ENCODE measurements around the gene GRIN3B. TPM values are rescaled to one million over a fixed set of nuclear protein-coding genes. Genes with fewer than 3 reads are reported as not detected.

GRIN3B gene
- polyA plus RNA-seq, 1 of the 3 experiments (the other 2 are of a cell fraction): 1.5 TPM

DNA sequence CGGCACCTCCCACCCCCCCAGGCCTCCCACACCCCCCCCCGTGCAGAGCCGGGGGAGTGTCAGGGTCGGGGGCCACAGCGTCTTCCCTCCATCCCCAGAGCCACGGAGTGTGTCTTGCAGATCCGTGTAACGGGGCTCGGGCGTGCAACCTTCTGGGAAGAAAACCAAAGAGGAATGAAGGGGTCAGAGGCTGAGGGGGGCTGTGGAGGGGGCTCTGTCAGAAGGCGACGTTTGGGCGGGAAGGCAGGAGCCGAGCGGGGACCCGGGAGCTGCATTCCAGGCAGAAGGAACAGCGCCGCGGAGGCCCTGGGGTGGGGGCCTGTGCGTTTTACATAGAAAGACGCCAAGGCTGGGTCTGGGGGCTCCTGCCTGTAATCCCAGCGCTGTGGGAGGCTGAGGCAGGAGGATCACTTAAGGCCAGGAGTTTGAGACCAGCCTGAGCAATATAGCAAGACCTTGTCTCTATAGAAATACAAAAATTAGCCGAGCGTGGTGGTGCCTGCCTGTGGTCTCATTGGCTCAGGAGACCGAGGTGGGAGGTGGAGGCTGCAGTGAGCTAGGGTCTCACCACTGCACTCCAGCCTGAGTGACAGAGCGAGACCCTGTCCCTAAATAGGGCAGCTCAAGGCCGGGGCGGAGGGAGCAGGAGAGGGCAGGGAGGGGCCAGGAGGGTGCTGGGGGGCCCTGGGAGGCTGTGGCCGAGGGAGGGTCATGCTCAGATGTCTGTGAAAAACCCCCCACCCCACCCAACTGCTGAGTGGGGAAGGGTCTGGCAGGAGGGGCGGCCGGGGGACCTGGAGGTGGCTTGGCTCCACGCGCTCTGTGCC, 46.6 kb upstream of the GRIN3B start (continued):
- TF ChIP-seq YY1 (IDR thresholded peaks at IDR 0.05; ENCODE audit: low read depth) (no peak), IRF3 (IDR thresholded peaks at IDR 0.05; ENCODE audit: low read depth, low read length) (no peak), NRF1 (IDR thresholded peaks at IDR 0.05; ENCODE audit: low read depth, low read length) (no peak), ELF1 (IDR thresholded peaks at IDR 0.05) (no peak), RXRA (IDR thresholded peaks at IDR 0.05; ENCODE audit: borderline replicate concordance, low read depth) (no peak), RAD21 (IDR thresholded peaks at IDR 0.05; ENCODE audit: low read length) (no peak)

DNA sequence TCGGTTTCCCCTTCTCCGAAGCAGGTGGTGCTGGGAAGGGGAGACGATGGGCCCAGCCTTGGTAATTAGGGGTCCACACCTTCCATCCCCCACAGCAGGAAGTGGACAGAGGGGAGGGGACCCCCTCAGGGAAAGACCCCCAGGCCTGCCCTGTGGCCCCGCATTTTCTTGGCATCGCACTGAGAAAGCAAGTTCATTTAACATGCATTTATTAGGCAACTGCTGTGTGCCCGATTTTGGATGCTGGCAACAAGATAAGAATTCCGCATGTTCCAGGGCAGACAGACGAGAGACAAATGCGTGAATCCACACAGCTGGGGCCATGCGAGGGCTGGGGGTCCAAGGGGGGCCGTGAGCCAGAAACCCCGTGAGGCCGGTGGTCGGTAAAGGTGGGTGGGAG, 45.9 kb upstream of the GRIN3B start:
- Histone ChIP-seq H3K4me1 (ENCODE audit: control insufficient read depth in 1 of 2, insufficient read depth in 2 of 2, low read depth in 1 of 2, low read length in 1 of 2) (peaks cover 5 to 21% of the 10 kb centered on the region in 2 experiments; a peak in 2 of 4 replicates), H3K27ac (ENCODE audit: low read depth in 2 of 2, low read length in 1 of 2) (no peak overlapping the region), H2AFZ (ENCODE audit: low read depth) (no peak overlapping the region), H4K20me1 (ENCODE audit: insufficient read depth) (peaks cover 24% of the 10 kb centered on the region; the same call in 1 of the 2 replicates), H3K9ac (no peak overlapping the region), H3F3A (replicated peaks; ENCODE audit: insufficient read depth) (no peaks in the 10 kb centered on the region), H3K79me2 (ENCODE audit: insufficient read depth) (no peaks in the 10 kb centered on the region), H3K27me3 (ENCODE audit: insufficient read depth) (no peaks in the 10 kb centered on the region), H3K4me3 (ENCODE audit: low read depth in 2 of 2, low read length in 1 of 2) (no peak overlapping the region), H3K4me2 (no peak overlapping the region), H3K9me3 (no peaks in the 10 kb centered on the region), H3K9me2 (no peaks in the 10 kb centered on the region), H3K36me3 (replicated peaks in 1 of 2; ENCODE audit: control insufficient read depth in 1 of 2, insufficient read depth in 2 of 2, low read length in 1 of 2) (no peaks in the 10 kb centered on the region)
- no peak for DNase-seq
- ChIA-PET CTCF (no interaction called here), POLR2A (no interaction called here)
- 90% methylated on average over 12 of the region's 14 CpGs for WGBS (ENCODE audit: low lambda C conversion rate)
- no peak for TF ChIP-seq NRF1 (IDR thresholded peaks at IDR 0.05; ENCODE audit: low read depth, low read length)
- TF ChIP-seq YY1 (IDR thresholded peaks at IDR 0.05; ENCODE audit: low read depth): no peak
- no peak for TF ChIP-seq CHD2 (IDR thresholded peaks at IDR 0.05; ENCODE audit: low read length, partially characterized antibody)
- TF ChIP-seq, protein P1, sequence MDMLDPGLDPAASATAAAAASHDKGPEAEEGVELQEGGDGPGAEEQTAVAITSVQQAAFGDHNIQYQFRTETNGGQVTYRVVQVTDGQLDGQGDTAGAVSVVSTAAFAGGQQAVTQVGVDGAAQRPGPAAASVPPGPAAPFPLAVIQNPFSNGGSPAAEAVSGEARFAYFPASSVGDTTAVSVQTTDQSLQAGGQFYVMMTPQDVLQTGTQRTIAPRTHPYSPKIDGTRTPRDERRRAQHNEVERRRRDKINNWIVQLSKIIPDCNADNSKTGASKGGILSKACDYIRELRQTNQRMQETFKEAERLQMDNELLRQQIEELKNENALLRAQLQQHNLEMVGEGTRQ (IDR thresholded peaks at IDR 0.05; ENCODE audit: borderline replicate concordance, low read depth, low read length): no peak
- no peak for TF ChIP-seq MAX (IDR thresholded peaks at IDR 0.05; ENCODE audit: low read depth)
- no peak for TF ChIP-seq TAF1 (IDR thresholded peaks at IDR 0.05; ENCODE audit: borderline replicate concordance, low read depth, low read length)
- TF ChIP-seq POLR2AphosphoS5 (IDR thresholded peaks at IDR 0.05; ENCODE audit: low read depth, low read length): no peak
- TF ChIP-seq ELF1 (IDR thresholded peaks at IDR 0.05): no peak
- no peak for TF ChIP-seq RXRA (IDR thresholded peaks at IDR 0.05; ENCODE audit: borderline replicate concordance, low read depth)
- TF ChIP-seq TEAD4 (IDR thresholded peaks at IDR 0.05; ENCODE audit: borderline replicate concordance, insufficient read depth): no peak
- no peak for TF ChIP-seq FOXJ3 (CRISPR knock-in tag; IDR thresholded peaks at IDR 0.05)
- TF ChIP-seq REST (IDR thresholded peaks at IDR 0.05; ENCODE audit: low read depth, low read length): no peak
- TF ChIP-seq GATA2 (CRISPR knock-in tag; IDR thresholded peaks at IDR 0.05): no peak
- no peak for TF ChIP-seq IRF3 (IDR thresholded peaks at IDR 0.05; ENCODE audit: low read depth, low read length)
- TF ChIP-seq PBX3 (IDR thresholded peaks at IDR 0.05): no peak
- TF ChIP-seq, protein P2, sequence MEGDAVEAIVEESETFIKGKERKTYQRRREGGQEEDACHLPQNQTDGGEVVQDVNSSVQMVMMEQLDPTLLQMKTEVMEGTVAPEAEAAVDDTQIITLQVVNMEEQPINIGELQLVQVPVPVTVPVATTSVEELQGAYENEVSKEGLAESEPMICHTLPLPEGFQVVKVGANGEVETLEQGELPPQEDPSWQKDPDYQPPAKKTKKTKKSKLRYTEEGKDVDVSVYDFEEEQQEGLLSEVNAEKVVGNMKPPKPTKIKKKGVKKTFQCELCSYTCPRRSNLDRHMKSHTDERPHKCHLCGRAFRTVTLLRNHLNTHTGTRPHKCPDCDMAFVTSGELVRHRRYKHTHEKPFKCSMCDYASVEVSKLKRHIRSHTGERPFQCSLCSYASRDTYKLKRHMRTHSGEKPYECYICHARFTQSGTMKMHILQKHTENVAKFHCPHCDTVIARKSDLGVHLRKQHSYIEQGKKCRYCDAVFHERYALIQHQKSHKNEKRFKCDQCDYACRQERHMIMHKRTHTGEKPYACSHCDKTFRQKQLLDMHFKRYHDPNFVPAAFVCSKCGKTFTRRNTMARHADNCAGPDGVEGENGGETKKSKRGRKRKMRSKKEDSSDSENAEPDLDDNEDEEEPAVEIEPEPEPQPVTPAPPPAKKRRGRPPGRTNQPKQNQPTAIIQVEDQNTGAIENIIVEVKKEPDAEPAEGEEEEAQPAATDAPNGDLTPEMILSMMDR (IDR thresholded peaks at IDR 0.05): no peak
- no peak for TF ChIP-seq SIN3A (IDR thresholded peaks at IDR 0.05; ENCODE audit: borderline replicate concordance, low read depth, low read length)
- no peak for TF ChIP-seq EZH2phosphoT487 (IDR thresholded peaks at IDR 0.05; ENCODE audit: borderline replicate concordance, low read depth)
